Liver (tissue), 9 donors: ENCODE measurements around the gene IDH3A. TPM values are rescaled to one million over a fixed set of nuclear protein-coding genes. Genes with fewer than 3 reads are reported as not detected.
A peak's percentile ranks its signal among the peaks of the same experiment; 100 is the strongest.

Experiments used
- DNase-seq: peaks from one replicate; pipeline ENCODE4 v3.0.0-alpha.2; 2017; ENCODE audit warnings: low spot score
- H3K27ac ChIP-seq, 2 donors: one replicate each; pipeline ENCODE4 v1.7.0; 2013; ENCODE audit warnings: inconsistent platforms in 2 of 2, low read length in 2 of 2, control low read depth in 1 of 2, low read depth in 1 of 2, mild to moderate bottlenecking in 1 of 2
- H3K27me3 ChIP-seq, 4 donors: one replicate each; pipeline versions ENCODE4 v1.6.1 to v1.7.0; 2013; ENCODE audit warnings: low read length in 3 of 4, inconsistent platforms in 1 of 4, mild to moderate bottlenecking in 1 of 4, moderate library complexity in 1 of 4; ENCODE audit not compliant: control insufficient read depth in 4 of 4, insufficient read depth in 4 of 4
- H3K36me3 ChIP-seq, 4 donors: one replicate each; pipeline versions ENCODE4 v1.6.1 to v1.7.0; 2013; ENCODE audit warnings: low read length in 3 of 4, mild to moderate bottlenecking in 3 of 4, low read depth in 1 of 4, moderate library complexity in 1 of 4; ENCODE audit not compliant: control insufficient read depth in 4 of 4, insufficient read depth in 3 of 4
- H3K4me1 ChIP-seq, 4 donors: one replicate each; pipeline versions ENCODE4 v1.6.1 to v1.7.0; 2013; ENCODE audit warnings: low read length in 3 of 4, mild to moderate bottlenecking in 3 of 4, moderate library complexity in 1 of 4; ENCODE audit not compliant: control insufficient read depth in 4 of 4, insufficient read depth in 4 of 4
- H3K4me3 ChIP-seq, 3 donors: one replicate each; pipeline versions ENCODE4 v1.6.1 to v1.7.0; 2013; ENCODE audit warnings: low read length in 3 of 3, control low read depth in 1 of 3, low read depth in 1 of 3, mild to moderate bottlenecking in 1 of 3
- H3K9ac ChIP-seq, 2 donors: one replicate each; pipeline ENCODE4 v1.7.0; 2013; ENCODE audit warnings: low read length in 2 of 2, mild to moderate bottlenecking in 2 of 2, moderate library complexity in 2 of 2, control low read depth in 1 of 2, low read depth in 1 of 2
- H3K9me3 ChIP-seq, 4 donors: one replicate each; pipeline versions ENCODE4 v1.6.1 to v1.7.0; 2013; ENCODE audit warnings: low read length in 3 of 4; ENCODE audit not compliant: control insufficient read depth in 4 of 4
- CTCF ChIP-seq: fragments of 150-350 bp; IDR thresholded peaks from 2 replicates; pipeline ENCODE4 v1.5.1; 2017; ENCODE audit warnings: improper control_type of control experiment, low read depth, low read length; ENCODE audit not compliant: missing input control
- EGR1 ChIP-seq, 2 donors: IDR thresholded peaks; 2 replicates each; pipeline ENCODE4 v1.6.1; 2016 to 2018; ENCODE audit warnings: antibody characterized with exemption in 2 of 2, low read depth in 2 of 2
- FOXA2 ChIP-seq: IDR thresholded peaks from 2 replicates; pipeline ENCODE4 v1.6.1; 2016; ENCODE audit warnings: antibody characterized with exemption
- GABPA ChIP-seq, 2 donors: IDR thresholded peaks in 1 of 2; conservative IDR thresholded peaks in 1 of 2; 2 replicates each; pipeline ENCODE4 v1.6.1; 2016; ENCODE audit warnings: antibody characterized with exemption in 2 of 2, mild to moderate bottlenecking in 1 of 2, moderate library complexity in 1 of 2
- HNF4A ChIP-seq, 2 donors: conservative IDR thresholded peaks; 2 replicates each; pipeline ENCODE4 v1.6.1; 2016; ENCODE audit warnings: antibody characterized with exemption in 2 of 2, mild to moderate bottlenecking in 2 of 2
- HNF4G ChIP-seq: IDR thresholded peaks from 2 replicates; pipeline ENCODE4 v1.6.1; 2016; ENCODE audit warnings: antibody characterized with exemption
- JUND ChIP-seq, 2 donors: IDR thresholded peaks; 2 replicates each; pipeline ENCODE4 v1.6.1; 2016; ENCODE audit warnings: antibody characterized with exemption in 2 of 2
- NR2F2 ChIP-seq: IDR thresholded peaks from 2 replicates; pipeline ENCODE4 v1.6.1; 2016; ENCODE audit warnings: antibody characterized with exemption
- RAD21 ChIP-seq, 2 donors: IDR thresholded peaks; 2 replicates each; pipeline ENCODE4 v1.6.1; 2016; ENCODE audit warnings: antibody characterized with exemption in 2 of 2, mild to moderate bottlenecking in 2 of 2
- RXRA ChIP-seq, 2 donors: IDR thresholded peaks; 2 replicates each; pipeline ENCODE4 v1.6.1; 2017 to 2018; ENCODE audit warnings: antibody characterized with exemption in 2 of 2, mild to moderate bottlenecking in 1 of 2
- SP1 ChIP-seq: IDR thresholded peaks from 2 replicates; pipeline ENCODE4 v1.6.1; 2018; ENCODE audit warnings: antibody characterized with exemption, mild to moderate bottlenecking
- TAF1 ChIP-seq: conservative IDR thresholded peaks from 2 replicates; pipeline ENCODE4 v1.6.1; 2016; ENCODE audit warnings: antibody characterized with exemption, mild to moderate bottlenecking
- YY1 ChIP-seq: IDR thresholded peaks from 2 replicates; pipeline ENCODE4 v1.6.1; 2016; ENCODE audit warnings: antibody characterized with exemption, mild to moderate bottlenecking
- ZBTB33 ChIP-seq: IDR thresholded peaks from 2 replicates; pipeline ENCODE4 v1.6.1; 2016; ENCODE audit warnings: antibody characterized with exemption
- WGBS: extraction: QIAGEN DNeasy Blood & Tissue Kit; methylation state at CpG from one replicate; pipeline ENCODE4 v1.1.7; 2013; 5-methylcytosine and 5-hydroxymethylcytosine counted together
- polyA plus RNA-seq, 2 donors: library from polyadenylated mRNA; stranded (reverse) in 1 of 2; unstranded in 1 of 2; fragments of 200-250 nt in 1 of 2; fragments of >200 nt in 1 of 2; fragmentation: Nextera tagmentation in 1 of 2; extraction: Ambion mirVana in 1 of 2; gene quantifications; one replicate each; pipeline versions ENCODE4 v1.2.1 to v1.2.3, GENCODE V29; 2013 to 2015
- total RNA-seq, 2 donors: library from RNA; depleted of rRNA; stranded (reverse); fragments of >200 nt; gene quantifications; one replicate each; pipeline ENCODE4 v1.2.3, GENCODE V29; 2014
- TF ChIP-seq, protein P1 (sequence below): IDR thresholded peaks from 2 replicates; pipeline ENCODE4 v1.6.1; 2016; ENCODE audit warnings: antibody characterized with exemption
- TF ChIP-seq, protein P2 (sequence below): IDR thresholded peaks from 2 replicates; pipeline ENCODE4 v1.6.1; 2016; ENCODE audit warnings: antibody characterized with exemption, mild to moderate bottlenecking
- TF ChIP-seq, protein P3 (sequence below): IDR thresholded peaks from 2 replicates; pipeline ENCODE4 v1.6.1; 2016; ENCODE audit warnings: antibody characterized with exemption
- donor health status: healthy.
- donor health status: healthy.
- donor health status: healthy.
- donor health status: healthy.
- donor health status: healthy.

IDH3A gene
- total and polyA plus RNA-seq, 4 donors = 13.5 to 51.7 (median 24.0) TPM

- WGBS = 97% methylated on average over 8 of the region's 8 CpGs
- peak; percentile 19 for DNase-seq
- Histone ChIP-seq H3K9ac (no peak overlapping the region), H3K4me1 (peaks cover 0 to 10% (median 4%) of the 10 kb centered on the region in 4 donors), H3K9me3 (no peaks in the 10 kb centered on the region), H3K27ac (no peak overlapping the region), H3K4me3 (no peak overlapping the region), H3K27me3 (no peaks in the 10 kb centered on the region), H3K36me3 (no peaks in the 10 kb centered on the region)
- TF ChIP-seq YY1 (no peak), NR2F2 (no peak), FOXA2 (no peak), SP1 (no peak), CTCF (no peak), EGR1 (IDR thresholded peaks at IDR 0.05; ENCODE audit: low read depth in 2 of 2) (no peak), ZBTB33 (no peak), GABPA (IDR thresholded peaks at IDR 0.05 in 1 of 2, conservative IDR thresholded peaks at IDR 0.05 in 1 of 2) (no peak), JUND (IDR thresholded peaks at IDR 0.05) (no peak)
- TF ChIP-seq, protein P1, sequence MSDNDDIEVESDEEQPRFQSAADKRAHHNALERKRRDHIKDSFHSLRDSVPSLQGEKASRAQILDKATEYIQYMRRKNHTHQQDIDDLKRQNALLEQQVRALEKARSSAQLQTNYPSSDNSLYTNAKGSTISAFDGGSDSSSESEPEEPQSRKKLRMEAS = no peak
- TF ChIP-seq, protein P2, sequence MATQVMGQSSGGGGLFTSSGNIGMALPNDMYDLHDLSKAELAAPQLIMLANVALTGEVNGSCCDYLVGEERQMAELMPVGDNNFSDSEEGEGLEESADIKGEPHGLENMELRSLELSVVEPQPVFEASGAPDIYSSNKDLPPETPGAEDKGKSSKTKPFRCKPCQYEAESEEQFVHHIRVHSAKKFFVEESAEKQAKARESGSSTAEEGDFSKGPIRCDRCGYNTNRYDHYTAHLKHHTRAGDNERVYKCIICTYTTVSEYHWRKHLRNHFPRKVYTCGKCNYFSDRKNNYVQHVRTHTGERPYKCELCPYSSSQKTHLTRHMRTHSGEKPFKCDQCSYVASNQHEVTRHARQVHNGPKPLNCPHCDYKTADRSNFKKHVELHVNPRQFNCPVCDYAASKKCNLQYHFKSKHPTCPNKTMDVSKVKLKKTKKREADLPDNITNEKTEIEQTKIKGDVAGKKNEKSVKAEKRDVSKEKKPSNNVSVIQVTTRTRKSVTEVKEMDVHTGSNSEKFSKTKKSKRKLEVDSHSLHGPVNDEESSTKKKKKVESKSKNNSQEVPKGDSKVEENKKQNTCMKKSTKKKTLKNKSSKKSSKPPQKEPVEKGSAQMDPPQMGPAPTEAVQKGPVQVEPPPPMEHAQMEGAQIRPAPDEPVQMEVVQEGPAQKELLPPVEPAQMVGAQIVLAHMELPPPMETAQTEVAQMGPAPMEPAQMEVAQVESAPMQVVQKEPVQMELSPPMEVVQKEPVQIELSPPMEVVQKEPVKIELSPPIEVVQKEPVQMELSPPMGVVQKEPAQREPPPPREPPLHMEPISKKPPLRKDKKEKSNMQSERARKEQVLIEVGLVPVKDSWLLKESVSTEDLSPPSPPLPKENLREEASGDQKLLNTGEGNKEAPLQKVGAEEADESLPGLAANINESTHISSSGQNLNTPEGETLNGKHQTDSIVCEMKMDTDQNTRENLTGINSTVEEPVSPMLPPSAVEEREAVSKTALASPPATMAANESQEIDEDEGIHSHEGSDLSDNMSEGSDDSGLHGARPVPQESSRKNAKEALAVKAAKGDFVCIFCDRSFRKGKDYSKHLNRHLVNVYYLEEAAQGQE = no peak
- TF ChIP-seq, protein P3, sequence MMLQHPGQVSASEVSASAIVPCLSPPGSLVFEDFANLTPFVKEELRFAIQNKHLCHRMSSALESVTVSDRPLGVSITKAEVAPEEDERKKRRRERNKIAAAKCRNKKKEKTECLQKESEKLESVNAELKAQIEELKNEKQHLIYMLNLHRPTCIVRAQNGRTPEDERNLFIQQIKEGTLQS = no peak
Observed at GRCh38 chr15:78208341-78208844, 59.2 kb downstream of the IDH3A start.

DNA sequence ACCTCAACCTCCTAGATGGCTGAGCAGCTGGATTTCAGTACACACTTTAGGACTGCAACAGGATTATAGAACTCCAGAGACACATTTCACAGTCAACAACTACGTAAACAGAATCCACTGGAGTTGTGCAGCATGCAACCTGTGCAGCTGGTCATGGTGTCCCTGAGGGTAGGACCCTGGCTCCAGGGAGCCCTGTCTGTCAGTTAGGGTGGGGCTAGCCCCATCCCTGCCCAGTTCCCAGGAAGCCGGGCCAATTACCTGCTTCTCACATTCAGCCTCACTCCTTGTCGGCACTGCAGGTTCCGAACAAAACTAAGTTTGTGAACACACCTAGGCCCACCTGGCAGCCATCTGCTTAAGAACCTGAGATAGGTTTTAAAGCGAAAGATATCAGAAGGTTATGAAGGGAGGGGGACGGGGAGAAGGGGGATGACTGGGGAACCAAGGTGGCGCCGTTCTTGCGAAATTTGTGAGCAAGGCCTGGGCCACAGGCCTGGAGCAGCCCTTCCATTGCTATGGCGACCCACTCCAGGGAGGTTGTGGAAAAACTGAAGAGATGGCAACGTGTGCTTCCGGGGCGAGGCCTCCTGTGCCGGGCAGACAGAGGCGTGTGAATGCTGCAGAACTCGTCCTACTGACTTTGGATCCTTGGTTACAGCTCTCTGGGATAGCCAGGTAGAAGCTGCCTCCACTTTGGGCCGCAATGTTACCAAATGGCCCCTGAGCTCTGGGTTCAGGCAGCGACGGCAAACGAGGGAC, 59.9 kb downstream of the IDH3A start:
- no peak overlapping the region for H3K4me3 ChIP-seq
- DNase-seq = peak; percentile 27
- no peak overlapping the region for H3K27ac ChIP-seq
- 92% methylated on average over 20 of the region's 20 CpGs for WGBS
- H3K27me3 ChIP-seq = no peaks in the 10 kb centered on the region
- H3K9ac ChIP-seq = no peak overlapping the region
- peaks cover 0 to 10% (median 4%) of the 10 kb centered on the region in 4 donors for H3K4me1 ChIP-seq
- no peaks in the 10 kb centered on the region for H3K36me3 ChIP-seq
- TF ChIP-seq GABPA (IDR thresholded peaks at IDR 0.05 in 1 of 2, conservative IDR thresholded peaks at IDR 0.05 in 1 of 2) (no peak), RAD21 (IDR thresholded peaks at IDR 0.05) (no peak), HNF4A (conservative IDR thresholded peaks at IDR 0.05) (no peak), HNF4G (no peak), TAF1 (no peak), JUND (IDR thresholded peaks at IDR 0.05) (no peak), RXRA (IDR thresholded peaks at IDR 0.05) (no peak), CTCF (no peak), YY1 (no peak), NR2F2 (no peak)
- TF ChIP-seq, protein P3 = no peak
- H3K9me3 ChIP-seq = no peaks in the 10 kb centered on the region
